ENCODE measurements around the gene HIF1A.
A peak's percentile ranks its signal among the peaks of the same experiment; 100 is the strongest.

HIF1A gene

DNA sequence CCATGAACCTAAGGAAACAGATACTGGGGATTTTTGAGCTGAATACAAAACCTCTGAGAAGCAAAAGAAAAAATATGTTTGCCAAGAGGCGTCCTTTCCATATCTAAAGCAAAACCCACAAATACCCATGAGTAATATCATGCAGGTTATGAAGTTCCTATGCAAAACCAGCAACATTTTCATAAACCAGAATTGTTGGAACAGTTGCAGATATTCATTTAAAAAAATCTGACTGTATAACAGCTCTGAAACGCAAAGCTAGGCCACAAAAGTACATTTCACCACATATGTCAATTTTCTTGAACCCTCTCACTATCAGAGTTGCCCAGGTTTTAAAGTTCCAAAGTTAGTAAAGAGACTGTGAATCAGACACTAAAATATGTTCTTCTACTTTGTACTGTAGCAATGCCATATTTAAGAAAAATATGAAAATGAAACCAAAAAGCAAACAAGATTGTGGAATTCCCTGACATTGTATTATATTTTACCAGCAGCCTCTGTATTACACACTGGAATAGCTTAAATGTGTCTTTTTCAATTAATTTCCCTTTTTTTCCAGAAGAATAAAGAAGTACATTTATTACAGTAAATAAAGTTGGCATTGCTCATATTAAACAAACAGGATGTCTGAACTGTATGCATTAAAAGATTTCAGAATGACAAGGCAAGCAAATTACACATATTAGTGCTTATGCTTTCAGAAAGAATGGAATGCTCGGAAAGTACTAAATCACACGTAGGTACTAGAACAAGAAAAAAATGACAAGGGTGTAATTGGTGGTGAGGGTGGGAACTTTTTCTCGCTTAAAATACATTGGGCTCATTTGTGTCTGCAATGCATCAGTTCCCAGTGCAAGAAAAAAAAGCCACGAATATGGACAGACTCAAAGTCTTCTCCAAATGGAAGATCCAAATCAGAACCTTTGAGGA, 33.6 kb upstream of the HIF1A start:
- Histone ChIP-seq H4K20me1 (ENCODE audit: low read depth, low read length) (no peaks in the 10 kb centered on the region), H3K9me2 (replicated peaks; ENCODE audit: insufficient read depth, low read length) (no peaks in the 10 kb centered on the region), H3K36me3 (ENCODE audit: low read length) (no peaks in the 10 kb centered on the region), H3K27me3 (ENCODE audit: low read length) (no peaks in the 10 kb centered on the region), H3K4me3 (ENCODE audit: insufficient read depth, low read length, poor library complexity, severe bottlenecking) (no peak overlapping the region), H3K27ac (ENCODE audit: low read depth, low read length) (0 out of 2 replicates have a peak overlapping the region, but pooled peaks have one; percentile 9), H3K9ac (ENCODE audit: low read length) (no peak overlapping the region), H3K9me3 (ENCODE audit: insufficient read depth, low read length) (0 out of 2 replicates have a peak, but pooled peaks cover 5% of the 10 kb centered on the region), H3K79me2 (ENCODE audit: insufficient read depth, low read length) (no peaks in the 10 kb centered on the region), H3F3A (ENCODE audit: insufficient read depth) (peaks cover 5% of the 10 kb centered on the region; the same call in 1 of the 2 replicates), H2AFZ (ENCODE audit: low read depth, low read length, severe bottlenecking) (peak overlapping the region; percentile 78), H3K4me2 (ENCODE audit: low read depth, low read length, poor library complexity, severe bottlenecking) (peak overlapping the region; percentile 44)
- no peak for TF ChIP-seq EZH2phosphoT487 (conservative IDR thresholded peaks at IDR 0.05; ENCODE audit: low read length)

DNA sequence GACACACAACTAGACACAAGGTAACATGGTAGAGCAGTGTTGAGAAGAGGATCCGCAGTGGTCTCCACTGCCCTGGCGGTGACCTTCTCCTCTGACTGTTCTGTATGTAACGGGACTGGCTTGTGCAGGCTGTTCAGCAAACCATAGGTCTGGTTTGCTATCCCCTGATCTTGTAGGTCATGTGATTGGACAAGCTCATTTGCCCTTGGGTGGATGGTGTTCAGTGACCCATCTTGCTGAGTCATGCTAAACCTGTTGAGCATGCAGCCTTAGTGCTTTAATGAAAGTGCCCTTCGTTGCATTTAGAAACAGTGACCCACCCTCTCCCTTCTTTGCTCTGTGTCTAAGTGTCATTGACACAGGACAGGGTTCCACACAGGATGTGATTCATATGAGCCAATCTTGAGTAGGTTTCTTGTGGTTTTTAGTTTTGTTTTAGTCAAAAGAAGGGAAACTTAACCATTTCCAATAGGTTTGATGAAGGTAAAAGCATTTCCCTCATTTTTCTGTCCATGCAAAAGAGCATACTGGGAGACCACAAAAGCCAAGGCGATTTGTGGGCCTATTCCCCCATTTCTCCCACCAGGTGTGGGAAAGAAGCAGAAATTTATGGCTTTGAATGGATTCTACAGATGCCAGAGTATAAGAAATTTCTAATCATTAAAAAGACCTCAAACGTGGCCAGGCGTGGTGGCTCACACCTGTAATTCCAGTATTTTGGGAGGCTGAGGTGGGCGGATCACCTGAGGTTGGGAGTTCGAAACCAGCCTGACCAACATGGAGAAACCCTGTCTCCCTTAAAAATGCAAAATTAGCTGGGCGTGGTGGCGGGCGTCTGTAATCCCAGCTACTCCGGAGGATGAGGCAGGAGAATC, 32.6 kb upstream of the HIF1A start:
- Histone ChIP-seq H3K9me3 (ENCODE audit: insufficient read depth, low read length) (0 out of 2 replicates have a peak, but pooled peaks cover 5% of the 10 kb centered on the region), H3K27me3 (ENCODE audit: low read length) (no peaks in the 10 kb centered on the region), H3K9me2 (replicated peaks; ENCODE audit: insufficient read depth, low read length) (no peaks in the 10 kb centered on the region), H3K79me2 (ENCODE audit: insufficient read depth, low read length) (no peaks in the 10 kb centered on the region), H3F3A (ENCODE audit: insufficient read depth) (peaks cover 5% of the 10 kb centered on the region; the same call in 1 of the 2 replicates), H3K27ac (ENCODE audit: low read depth, low read length) (no peak overlapping the region; the same call in 1 of the 2 replicates), H3K9ac (ENCODE audit: low read length) (no peak overlapping the region), H4K20me1 (ENCODE audit: low read depth, low read length) (no peaks in the 10 kb centered on the region), H3K36me3 (ENCODE audit: low read length) (no peaks in the 10 kb centered on the region), H3K4me3 (ENCODE audit: insufficient read depth, low read length, poor library complexity, severe bottlenecking) (no peak overlapping the region), H2AFZ (ENCODE audit: low read depth, low read length, severe bottlenecking) (no peak overlapping the region), H3K4me2 (ENCODE audit: low read depth, low read length, poor library complexity, severe bottlenecking) (peak overlapping the region; percentile 44)
- no peak for TF ChIP-seq EZH2phosphoT487 (conservative IDR thresholded peaks at IDR 0.05; ENCODE audit: low read length)
- TF ChIP-seq, protein P1, sequence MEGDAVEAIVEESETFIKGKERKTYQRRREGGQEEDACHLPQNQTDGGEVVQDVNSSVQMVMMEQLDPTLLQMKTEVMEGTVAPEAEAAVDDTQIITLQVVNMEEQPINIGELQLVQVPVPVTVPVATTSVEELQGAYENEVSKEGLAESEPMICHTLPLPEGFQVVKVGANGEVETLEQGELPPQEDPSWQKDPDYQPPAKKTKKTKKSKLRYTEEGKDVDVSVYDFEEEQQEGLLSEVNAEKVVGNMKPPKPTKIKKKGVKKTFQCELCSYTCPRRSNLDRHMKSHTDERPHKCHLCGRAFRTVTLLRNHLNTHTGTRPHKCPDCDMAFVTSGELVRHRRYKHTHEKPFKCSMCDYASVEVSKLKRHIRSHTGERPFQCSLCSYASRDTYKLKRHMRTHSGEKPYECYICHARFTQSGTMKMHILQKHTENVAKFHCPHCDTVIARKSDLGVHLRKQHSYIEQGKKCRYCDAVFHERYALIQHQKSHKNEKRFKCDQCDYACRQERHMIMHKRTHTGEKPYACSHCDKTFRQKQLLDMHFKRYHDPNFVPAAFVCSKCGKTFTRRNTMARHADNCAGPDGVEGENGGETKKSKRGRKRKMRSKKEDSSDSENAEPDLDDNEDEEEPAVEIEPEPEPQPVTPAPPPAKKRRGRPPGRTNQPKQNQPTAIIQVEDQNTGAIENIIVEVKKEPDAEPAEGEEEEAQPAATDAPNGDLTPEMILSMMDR (IDR thresholded peaks at IDR 0.05; ENCODE audit: insufficient read depth, low read length, poor library complexity, severe bottlenecking) = no peak

DNA sequence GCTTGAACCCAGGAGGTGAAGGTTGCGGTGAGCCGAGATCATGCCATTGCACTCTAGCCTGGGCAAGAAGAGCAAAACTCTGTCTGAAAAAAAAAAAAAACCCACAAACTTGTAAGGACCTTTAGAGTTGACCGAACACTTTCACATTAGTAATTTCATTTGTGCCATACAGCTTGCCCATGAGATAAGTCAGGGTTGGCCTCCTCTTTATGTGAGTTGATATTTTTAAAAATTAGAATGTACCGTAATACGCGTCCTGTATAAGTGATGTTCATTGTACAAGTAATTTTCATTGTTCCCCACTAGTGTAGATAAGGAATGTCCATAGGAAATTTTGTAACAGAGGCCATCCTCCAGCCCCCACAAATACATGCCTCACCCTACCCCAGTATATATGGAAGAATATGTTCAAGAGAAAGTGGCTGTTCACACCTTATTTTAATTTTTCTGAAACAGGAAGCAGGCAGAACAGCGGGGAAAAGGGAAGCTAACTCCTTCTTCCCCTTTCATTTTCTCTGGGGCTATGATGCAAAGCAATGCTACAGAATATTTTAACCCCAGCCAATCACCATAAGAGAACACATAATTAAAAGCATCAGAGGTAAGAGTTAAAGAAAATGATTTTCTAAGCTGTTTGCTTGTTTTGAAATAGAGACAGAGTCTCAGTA, 31.9 kb upstream of the HIF1A start:
- no peak for TF ChIP-seq EZH2phosphoT487 (conservative IDR thresholded peaks at IDR 0.05; ENCODE audit: low read length)
- TF ChIP-seq, protein P1 (IDR thresholded peaks at IDR 0.05; ENCODE audit: insufficient read depth, low read length, poor library complexity, severe bottlenecking) = no peak
- Histone ChIP-seq H2AFZ (ENCODE audit: low read depth, low read length, severe bottlenecking) (peak overlapping the region; percentile 59), H3K27ac (ENCODE audit: low read depth, low read length) (peak overlapping the region; percentile 37), H3K4me2 (ENCODE audit: low read depth, low read length, poor library complexity, severe bottlenecking) (peak overlapping the region; percentile 49), H3K79me2 (ENCODE audit: insufficient read depth, low read length) (no peaks in the 10 kb centered on the region), H3K9me2 (replicated peaks; ENCODE audit: insufficient read depth, low read length) (no peaks in the 10 kb centered on the region), H3K36me3 (ENCODE audit: low read length) (no peaks in the 10 kb centered on the region), H3K27me3 (ENCODE audit: low read length) (no peaks in the 10 kb centered on the region), H4K20me1 (ENCODE audit: low read depth, low read length) (no peaks in the 10 kb centered on the region), H3K9me3 (ENCODE audit: insufficient read depth, low read length) (0 out of 2 replicates have a peak, but pooled peaks cover 5% of the 10 kb centered on the region), H3K9ac (ENCODE audit: low read length) (no peak overlapping the region), H3K4me3 (ENCODE audit: insufficient read depth, low read length, poor library complexity, severe bottlenecking) (peak overlapping the region; percentile 0), H3F3A (ENCODE audit: insufficient read depth) (peaks cover 5% of the 10 kb centered on the region; the same call in 1 of the 2 replicates)
